Measurements from ENCODE around the gene ARL5A.

- TF ChIP-seq, protein P1, sequence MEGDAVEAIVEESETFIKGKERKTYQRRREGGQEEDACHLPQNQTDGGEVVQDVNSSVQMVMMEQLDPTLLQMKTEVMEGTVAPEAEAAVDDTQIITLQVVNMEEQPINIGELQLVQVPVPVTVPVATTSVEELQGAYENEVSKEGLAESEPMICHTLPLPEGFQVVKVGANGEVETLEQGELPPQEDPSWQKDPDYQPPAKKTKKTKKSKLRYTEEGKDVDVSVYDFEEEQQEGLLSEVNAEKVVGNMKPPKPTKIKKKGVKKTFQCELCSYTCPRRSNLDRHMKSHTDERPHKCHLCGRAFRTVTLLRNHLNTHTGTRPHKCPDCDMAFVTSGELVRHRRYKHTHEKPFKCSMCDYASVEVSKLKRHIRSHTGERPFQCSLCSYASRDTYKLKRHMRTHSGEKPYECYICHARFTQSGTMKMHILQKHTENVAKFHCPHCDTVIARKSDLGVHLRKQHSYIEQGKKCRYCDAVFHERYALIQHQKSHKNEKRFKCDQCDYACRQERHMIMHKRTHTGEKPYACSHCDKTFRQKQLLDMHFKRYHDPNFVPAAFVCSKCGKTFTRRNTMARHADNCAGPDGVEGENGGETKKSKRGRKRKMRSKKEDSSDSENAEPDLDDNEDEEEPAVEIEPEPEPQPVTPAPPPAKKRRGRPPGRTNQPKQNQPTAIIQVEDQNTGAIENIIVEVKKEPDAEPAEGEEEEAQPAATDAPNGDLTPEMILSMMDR (conservative IDR thresholded peaks at IDR 0.05; ENCODE audit: low read depth, low read length): no peak
- TF ChIP-seq EZH2 (IDR thresholded peaks at IDR 0.05; ENCODE audit: borderline replicate concordance, low read depth, low read length, poor library complexity, severe bottlenecking): no peak
Observed at GRCh38 chr2:151765760-151766410, 62.3 kb downstream of the ARL5A start.
